Endothelial cell (in vitro differentiated cells): Measurements from ENCODE around the gene RUVBL1. TPM values are rescaled to one million over a fixed set of nuclear protein-coding genes. Genes with fewer than 3 reads are reported as not detected.

Source experiments
- DNase-seq: peaks from one replicate; pipeline ENCODE4 v3.0.0; 2021; ENCODE audit warnings: low spot score
- H3K27ac Mint-ChIP-seq: one replicate; pipeline ENCODE4 v1.8.0; 2021; ENCODE audit warnings: mixed read lengths, inconsistent platforms; ENCODE audit not compliant: unreplicated experiment
- H3K27me3 Mint-ChIP-seq: one replicate; pipeline ENCODE4 v1.8.0; 2021; ENCODE audit warnings: mild to moderate bottlenecking, moderate library complexity, mixed read lengths, inconsistent platforms; ENCODE audit not compliant: unreplicated experiment
- H3K36me3 Mint-ChIP-seq: one replicate; pipeline ENCODE4 v1.8.0; 2021; ENCODE audit warnings: mild to moderate bottlenecking, low read depth, mixed read lengths, inconsistent platforms; ENCODE audit not compliant: unreplicated experiment
- H3K4me1 Mint-ChIP-seq: one replicate; pipeline ENCODE4 v1.8.0; 2021; ENCODE audit warnings: mild to moderate bottlenecking, mixed read lengths, inconsistent platforms; ENCODE audit not compliant: unreplicated experiment
- H3K4me3 Mint-ChIP-seq: one replicate; pipeline ENCODE4 v1.8.0; 2021; ENCODE audit warnings: mild to moderate bottlenecking, mixed read lengths, inconsistent platforms; ENCODE audit not compliant: unreplicated experiment
- H3K9me3 Mint-ChIP-seq: one replicate; pipeline ENCODE4 v1.8.0; 2021; ENCODE audit warnings: mixed read lengths, inconsistent platforms; ENCODE audit not compliant: unreplicated experiment
- CTCF ChIP-seq: fragments of 200-600 bp; sonication (generic); IDR thresholded peaks from one replicate; pipeline ENCODE4 v1.5.0; 2021; ENCODE audit warnings: antibody characterized with exemption; ENCODE audit not compliant: unreplicated experiment
- total RNA-seq: library from RNA; stranded (reverse); fragmentation: NEBNext Ultra II Directional; extraction: Animal tissue kit (Norgen Biotek cat#: 25700); gene quantifications from one replicate; pipeline ENCODE4 v1.2.1, GENCODE V29; 2021; ENCODE audit not compliant: unreplicated experiment

Gene RUVBL1
- total RNA-seq, 1 donor from 2014 or later, result 30.3 TPM

- no peak for TF ChIP-seq CTCF
- Mint-ChIP-seq H3K9me3 (no peaks in the 10 kb centered on the region), H3K27ac (no peak overlapping the region), H3K4me3 (no peak overlapping the region), H3K36me3 (no peaks in the 10 kb centered on the region), H3K4me1 (peaks cover 7% of the 10 kb centered on the region), H3K27me3 (no peaks in the 10 kb centered on the region)
- DNase-seq, result no peak
These were observed 83.6 kb downstream of the RUVBL1 start for GRCh38 chr3:128040041-128040440.

DNA sequence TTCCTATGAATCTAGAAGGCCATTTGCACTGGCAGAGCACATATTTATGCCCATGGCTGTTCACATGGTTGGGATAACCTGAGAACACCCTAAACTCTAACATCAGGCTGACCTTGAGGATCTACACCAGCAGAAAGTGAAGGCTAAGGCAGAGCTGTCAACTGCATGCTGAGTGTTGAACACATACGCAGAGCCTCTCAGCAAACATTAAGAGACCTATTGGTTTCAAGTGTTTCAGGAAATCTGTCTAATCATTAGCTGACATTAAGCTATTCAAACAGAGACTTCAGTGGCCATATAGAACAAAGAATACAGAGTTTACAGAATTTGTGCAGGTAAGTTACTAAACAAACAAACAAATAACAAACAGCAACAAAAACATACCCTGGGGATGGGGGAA is 87.5 kb downstream of the RUVBL1 start:
- no peak for DNase-seq
- no peaks in the 10 kb centered on the region for H3K36me3 Mint-ChIP-seq
- H3K27ac Mint-ChIP-seq, result no peak overlapping the region
- H3K4me3 Mint-ChIP-seq, result no peak overlapping the region
- H3K27me3 Mint-ChIP-seq, result no peaks in the 10 kb centered on the region
- TF ChIP-seq CTCF, result no peak
- H3K4me1 Mint-ChIP-seq, result peaks cover 7% of the 10 kb centered on the region
- no peaks in the 10 kb centered on the region for H3K9me3 Mint-ChIP-seq

DNA sequence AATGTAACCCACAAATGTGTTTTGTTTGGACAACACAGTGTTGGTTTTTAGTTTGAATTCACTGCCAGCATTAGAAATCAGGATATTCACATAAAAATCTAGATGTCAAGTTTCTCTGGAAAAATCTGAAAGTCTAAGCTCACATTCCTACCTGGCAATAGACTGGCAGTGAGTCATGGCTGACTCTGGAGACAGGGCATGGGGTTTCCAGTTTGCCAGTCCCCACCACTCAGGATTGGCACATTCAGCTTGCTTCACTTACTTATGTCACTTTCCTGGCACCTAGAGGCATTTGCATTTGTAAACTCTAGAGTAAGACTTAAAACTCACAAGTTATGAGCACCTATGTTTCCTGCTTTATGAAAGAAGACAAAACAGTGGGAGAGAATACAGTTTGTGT is 90.5 kb downstream of the RUVBL1 start:
- no peak for DNase-seq
- TF ChIP-seq CTCF, result no peak
- Mint-ChIP-seq H3K27me3 (no peaks in the 10 kb centered on the region), H3K9me3 (no peaks in the 10 kb centered on the region), H3K27ac (no peak overlapping the region), H3K4me1 (peaks cover 7% of the 10 kb centered on the region), H3K36me3 (no peaks in the 10 kb centered on the region), H3K4me3 (no peak overlapping the region)

Other genes starting within 250 kb of the RUVBL1 start
- gene KBTBD12, start 208.6 kb downstream of the RUVBL1 start, total RNA-seq, result 0.05 TPM
- gene SEC61A1, start 71.4 kb downstream of the RUVBL1 start, total RNA-seq, result 296 TPM
- gene EEFSEC, start 29.7 kb upstream of the RUVBL1 start, total RNA-seq, result 7.1 TPM